Ishikawa (cell line): Measurements from ENCODE around the gene PRPF8.
A peak's percentile ranks its signal among the peaks of the same experiment; 100 is the strongest.

Source experiments
- CEBPB ChIP-seq: IDR thresholded peaks from 2 replicates; pipeline ENCODE4 v1.6.1; 2012
- EP300 ChIP-seq: IDR thresholded peaks from 2 replicates; pipeline ENCODE4 v1.6.1; 2012; ENCODE audit warnings: borderline replicate concordance
- FOXM1 ChIP-seq: IDR thresholded peaks from 2 replicates; pipeline ENCODE4 v1.6.1; 2012; ENCODE audit warnings: low read depth, borderline replicate concordance
- MAX ChIP-seq: IDR thresholded peaks from 2 replicates; pipeline ENCODE4 v1.6.1; 2012
- RAD21 ChIP-seq: IDR thresholded peaks from 2 replicates; pipeline ENCODE4 v1.6.1; 2012; ENCODE audit warnings: low read depth
- REST ChIP-seq: IDR thresholded peaks from 2 replicates; pipeline ENCODE4 v1.6.1; 2012; ENCODE audit warnings: low read depth, mild to moderate bottlenecking
- TAF1 ChIP-seq: IDR thresholded peaks from 2 replicates; pipeline ENCODE4 v1.6.1; 2012; ENCODE audit warnings: low read depth, mild to moderate bottlenecking
- TCF12 ChIP-seq: IDR thresholded peaks from 2 replicates; pipeline ENCODE4 v1.6.1; 2012; ENCODE audit warnings: low read depth
- USF1 ChIP-seq: IDR thresholded peaks from 2 replicates; pipeline ENCODE4 v1.6.1; 2012
- ZBTB7A ChIP-seq: IDR thresholded peaks from 2 replicates; pipeline ENCODE4 v1.6.1; 2012; ENCODE audit warnings: low read depth

- TF ChIP-seq CEBPB (0 out of 2 replicates have a peak, but pooled peaks have one; percentile 2), REST (no peak), EP300 (peak; percentile 15; the same call in 1 of the 2 replicates), RAD21 (no peak), TAF1 (peak; percentile 76; the same call in 1 of the 2 replicates), MAX (peak; percentile 85), FOXM1 (no peak), USF1 (no peak), ZBTB7A (no peak), TCF12 (peak; percentile 75)
Observed at GRCh38 chr17:1684378-1685189, at the start of gene PRPF8.
